ENCODE measurements around the gene GLTPD2. TPM values are rescaled to one million over a fixed set of nuclear protein-coding genes. Genes with fewer than 3 reads are reported as not detected.

The GLTPD2 gene
- total RNA-seq, 6 experiments from 2014 or later: not detected

- peaks cover 8% of the 10 kb centered on the region for H3K4me1 Mint-ChIP-seq (ENCODE audit: low read depth)
- peaks cover 56% of the 10 kb centered on the region for H3K27me3 Mint-ChIP-seq (ENCODE audit: insufficient read depth)
- H3K4me3 Mint-ChIP-seq: no peak overlapping the region
- no peak overlapping the region for H3K27ac Mint-ChIP-seq
- no peaks in the 10 kb centered on the region for H3K9me3 Mint-ChIP-seq
- TF ChIP-seq CTCF (IDR thresholded peaks at IDR 0.05): no peak
- no peaks in the 10 kb centered on the region for H3K36me3 Mint-ChIP-seq (ENCODE audit: low read depth)
- DNase-seq: no peak
Measured at GRCh38 chr17:4742133-4742532, 46.6 kb upstream of the GLTPD2 start.

- no peaks in the 10 kb centered on the region for H3K9me3 Mint-ChIP-seq
- no peaks in the 10 kb centered on the region for H3K36me3 Mint-ChIP-seq (ENCODE audit: low read depth)
- peaks cover 8% of the 10 kb centered on the region for H3K4me1 Mint-ChIP-seq (ENCODE audit: low read depth)
- no peak overlapping the region for H3K4me3 Mint-ChIP-seq
- no peak for TF ChIP-seq CTCF (IDR thresholded peaks at IDR 0.05)
- DNase-seq: no peak
- no peak overlapping the region for H3K27ac Mint-ChIP-seq
- peaks cover 56% of the 10 kb centered on the region for H3K27me3 Mint-ChIP-seq (ENCODE audit: insufficient read depth)
Measured at GRCh38 chr17:4742629-4743028, 46.1 kb upstream of the GLTPD2 start.

GRCh38 chr17:4743216-4743615 is 45.5 kb upstream of the GLTPD2 start:
- Mint-ChIP-seq H3K27me3 (ENCODE audit: insufficient read depth) (peaks cover 55% of the 10 kb centered on the region), H3K4me1 (ENCODE audit: low read depth) (peaks cover 7% of the 10 kb centered on the region), H3K27ac (no peak overlapping the region), H3K36me3 (ENCODE audit: low read depth) (no peaks in the 10 kb centered on the region), H3K4me3 (no peak overlapping the region), H3K9me3 (no peaks in the 10 kb centered on the region)
- DNase-seq: no peak
- no peak for TF ChIP-seq CTCF (IDR thresholded peaks at IDR 0.05)

GRCh38 chr17:4743898-4744297 is 44.9 kb upstream of the GLTPD2 start:
- Mint-ChIP-seq H3K27me3 (ENCODE audit: insufficient read depth) (peaks cover 57% of the 10 kb centered on the region), H3K27ac (no peak overlapping the region), H3K4me3 (no peak overlapping the region), H3K36me3 (ENCODE audit: low read depth) (no peaks in the 10 kb centered on the region), H3K9me3 (no peaks in the 10 kb centered on the region), H3K4me1 (ENCODE audit: low read depth) (no peaks in the 10 kb centered on the region; the same call in none of the 2 replicates)
- TF ChIP-seq CTCF (IDR thresholded peaks at IDR 0.05): no peak
- DNase-seq: no peak

GRCh38 chr17:4744999-4745969 is 43.5 kb upstream of the GLTPD2 start:
- H3K36me3 Mint-ChIP-seq (ENCODE audit: low read depth): no peaks in the 10 kb centered on the region
- no peaks in the 10 kb centered on the region for H3K9me3 Mint-ChIP-seq
- H3K4me3 Mint-ChIP-seq: no peak overlapping the region
- no peak for TF ChIP-seq CTCF (IDR thresholded peaks at IDR 0.05)
- H3K27ac Mint-ChIP-seq: no peak overlapping the region
- H3K4me1 Mint-ChIP-seq (ENCODE audit: low read depth): no peaks in the 10 kb centered on the region; the same call in 1 of the 2 replicates
- DNase-seq: no peak
- peaks cover 59% of the 10 kb centered on the region for H3K27me3 Mint-ChIP-seq (ENCODE audit: insufficient read depth)

Measured in HFFc6 (cell line).